Natural killer cell (primary cell): ENCODE results near the gene BCL6B. TPM values are rescaled to one million over a fixed set of nuclear protein-coding genes. Genes with fewer than 3 reads are reported as not detected.
A peak's percentile ranks its signal among the peaks of the same experiment; 100 is the strongest.

ENCODE experiments used
- ATAC-seq, 3 donors: fragments of 150-1000 bp in 2 of 3; fragments of 200-7000 bp in 1 of 3; cut with Tn5 transposase; 1 replicate in 1 of 3; 2 replicates in 2 of 3; pipeline ENCODE4 v1.10.0; 2021; ENCODE audit warnings: mild to moderate bottlenecking in 2 of 3, moderate library complexity in 2 of 3
- DNase-seq, 2 donors: peaks; one replicate each; pipeline versions ENCODE4 v3.0.0 to v3.0.0-alpha.2; 2013 to 2021; ENCODE audit warnings: mixed read lengths in 1 of 2
- H3K27ac ChIP-seq: one replicate; pipeline ENCODE4 v1.5.1; 2013; ENCODE audit warnings: mild to moderate bottlenecking, low read length
- H3K27me3 ChIP-seq: one replicate; pipeline ENCODE4 v1.6.1; 2013; ENCODE audit warnings: low read length; ENCODE audit not compliant: control insufficient read depth, insufficient read depth
- H3K36me3 ChIP-seq: one replicate; pipeline ENCODE4 v1.6.1; 2013; ENCODE audit warnings: low read length; ENCODE audit not compliant: control insufficient read depth, insufficient read depth
- H3K4me1 ChIP-seq: one replicate; pipeline ENCODE4 v1.6.1; 2013; ENCODE audit warnings: low read length; ENCODE audit not compliant: control insufficient read depth, insufficient read depth
- H3K4me3 ChIP-seq: one replicate; pipeline ENCODE4 v1.5.1; 2013; ENCODE audit warnings: low read length
- H3K9me3 ChIP-seq: one replicate; pipeline ENCODE4 v1.6.1; 2013; ENCODE audit warnings: low read length; ENCODE audit not compliant: control insufficient read depth, insufficient read depth
- H3K27ac Mint-ChIP-seq, 2 donors: one replicate each; pipeline ENCODE4 v1.8.0; 2022; ENCODE audit warnings: mild to moderate bottlenecking in 2 of 2, mixed read lengths in 2 of 2, moderate library complexity in 1 of 2
- H3K27me3 Mint-ChIP-seq, 2 donors: one replicate each; pipeline ENCODE4 v1.8.0; 2022; ENCODE audit warnings: low read depth in 2 of 2, mixed read lengths in 2 of 2
- H3K36me3 Mint-ChIP-seq: one replicate; pipeline ENCODE4 v1.8.0; 2022; ENCODE audit warnings: mixed read lengths
- H3K4me1 Mint-ChIP-seq, 2 donors: one replicate each; pipeline ENCODE4 v1.8.0; 2022; ENCODE audit warnings: mixed read lengths in 2 of 2
- H3K4me3 Mint-ChIP-seq: one replicate; pipeline ENCODE4 v1.8.0; 2022; ENCODE audit warnings: mild to moderate bottlenecking, moderate library complexity, mixed read lengths
- H3K9me3 Mint-ChIP-seq, 2 donors: one replicate each; pipeline ENCODE4 v1.8.0; 2022; ENCODE audit warnings: mixed read lengths in 2 of 2
- CTCF ChIP-seq: fragments of 200-600 bp; IDR thresholded peaks from one replicate; pipeline ENCODE4 v1.8.0; 2022; ENCODE audit warnings: antibody characterized with exemption
- whole genome bisulfite sequencing: methylation state at CpG from one replicate; pipeline ENCODE4 v1.1.7; 2013; ENCODE audit warnings: missing lambda C conversion rate; ENCODE audit not compliant: insufficient coverage; 5-methylcytosine and 5-hydroxymethylcytosine counted together
- intact Hi-C: fragments of 100-400 bp; cut with micrococcal nuclease; formaldehyde crosslinking; loops from one replicate; pipeline ENCODE4 v1.14.2; 2022
- total RNA-seq, 4 donors: library from RNA; stranded (reverse); fragments of 120-200 nt in 1 of 4; gene quantifications; one replicate each; pipeline versions ENCODE4 v1.2.3 to v1.2.4, GENCODE V29; 2013 to 2022

Gene BCL6B
- total RNA-seq, 3 donors from 2014 or later (not counting 1 experiment from before 2014, with no cell fraction given): 0.49 to 0.84 TPM; not detected in 1

- no peaks in the 10 kb centered on the region for H3K27me3 ChIP-seq
- WGBS: 92% methylated on average over 9 of the region's 9 CpGs
- ATAC-seq: no peak
- peak overlapping the region in 1 of 2 donors; percentile 60 for H3K27ac Mint-ChIP-seq
- H3K27me3 Mint-ChIP-seq: no peaks in the 10 kb centered on the region
- TF ChIP-seq CTCF: no peak
- H3K4me3 Mint-ChIP-seq: no peak overlapping the region
- H3K4me1 Mint-ChIP-seq: peaks cover 7 to 8% of the 10 kb centered on the region in 2 donors
- no peaks in the 10 kb centered on the region for H3K9me3 Mint-ChIP-seq
- intact Hi-C loops: no loop called here
- no peak overlapping the region for H3K4me3 ChIP-seq
- no peak for DNase-seq
- peaks cover 3% of the 10 kb centered on the region for H3K4me1 ChIP-seq
- H3K36me3 ChIP-seq: peaks cover 16% of the 10 kb centered on the region
- no peaks in the 10 kb centered on the region for H3K36me3 Mint-ChIP-seq
- no peaks in the 10 kb centered on the region for H3K9me3 ChIP-seq
- H3K27ac ChIP-seq: no peak overlapping the region
These were observed 28.1 kb upstream of the BCL6B start for GRCh38 chr17:6994666-6995256.

GRCh38 chr17:6995500-6996255 is 27.2 kb upstream of the BCL6B start, which contains the start of gene ALOX12:
Gene ALOX12, plus strand, starts transcription at chr17:6996049. Its CDS starts 69 bp downstream, at chr17:6996118.
- TF ChIP-seq CTCF: no peak
- no peaks in the 10 kb centered on the region for H3K27me3 Mint-ChIP-seq
- WGBS: 56% methylated on average over 64 of the region's 64 CpGs
- Histone ChIP-seq H3K36me3 (peaks cover 24% of the 10 kb centered on the region), H3K4me3 (no peak within 1 kb of the TSS), H3K9me3 (no peaks in the 10 kb centered on the region), H3K27ac (no peak within 1 kb of the TSS), H3K27me3 (no peaks in the 10 kb centered on the region), H3K4me1 (peaks cover 3% of the 10 kb centered on the region)
- DNase-seq: no peak
- ATAC-seq: peak in 1 of 3 donors; percentile 18
- no peak within 1 kb of the TSS for H3K27ac Mint-ChIP-seq
- no peak within 1 kb of the TSS for H3K4me3 Mint-ChIP-seq
- intact Hi-C loops: no loop called here
- H3K4me1 Mint-ChIP-seq: peaks cover 8 to 12% of the 10 kb centered on the region in 2 donors
- no peaks in the 10 kb centered on the region for H3K36me3 Mint-ChIP-seq
- no peaks in the 10 kb centered on the region for H3K9me3 Mint-ChIP-seq

GRCh38 chr17:6996256-6997011 is 26.4 kb upstream of the BCL6B start:
- 85% methylated on average over 58 of the region's 58 CpGs for WGBS
- no peaks in the 10 kb centered on the region for H3K27me3 Mint-ChIP-seq
- H3K4me1 Mint-ChIP-seq: peaks cover 13 to 16% of the 10 kb centered on the region in 2 donors
- no peak for DNase-seq
- ATAC-seq: no peak
- no peak for TF ChIP-seq CTCF
- H3K27ac ChIP-seq: no peak overlapping the region
- H3K9me3 Mint-ChIP-seq: no peaks in the 10 kb centered on the region
- intact Hi-C loops: no loop called here
- H3K36me3 ChIP-seq: peaks cover 31% of the 10 kb centered on the region
- no peaks in the 10 kb centered on the region for H3K9me3 ChIP-seq
- H3K4me1 ChIP-seq: peaks cover 3% of the 10 kb centered on the region
- no peaks in the 10 kb centered on the region for H3K27me3 ChIP-seq
- H3K27ac Mint-ChIP-seq: no peak overlapping the region
- H3K4me3 ChIP-seq: no peak overlapping the region
- H3K4me3 Mint-ChIP-seq: no peak overlapping the region
- peaks cover 4% of the 10 kb centered on the region for H3K36me3 Mint-ChIP-seq
